A673 (cell line): ENCODE results near the gene B3GNT8.

Experiments used
- CTCF ChIP-seq: fragments of 300-800, 200-600 bp; sonication (generic); conservative IDR thresholded peaks from 2 replicates; pipeline ENCODE4 v1.5.1; 2017; ENCODE audit warnings: low read depth, mild to moderate bottlenecking, antibody characterized with exemption, low read length, moderate library complexity, mixed read lengths
- EZH2 ChIP-seq: fragments of 200-600 bp; sonication (generic); IDR thresholded peaks from 2 replicates; pipeline ENCODE4 v1.6.1; 2017; ENCODE audit warnings: borderline replicate concordance, low read depth, mild to moderate bottlenecking, mixed read lengths, antibody characterized with exemption, low read length; ENCODE audit not compliant: poor library complexity, severe bottlenecking

- no peak for TF ChIP-seq CTCF
- no peak for TF ChIP-seq EZH2
Measured at GRCh38 chr19:41476583-41476982, 49.4 kb upstream of the B3GNT8 start.
